NCI-H2107 treated with DMSO at 0.1 percent for 48 hours (cell line): Measurements from ENCODE around the gene TSNAXIP1.
"Not testable (repeated sequence)": the region's sequence is repeated elsewhere in the genome, so short reads cannot be mapped to it uniquely, and the experiment has no call there.

ENCODE experiments used
- DNase-seq: peaks from one replicate; lab custom pipeline; 2025; ENCODE audit not compliant: unreplicated experiment; lab: John Stamatoyannopoulos, UW

The TSNAXIP1 gene

DNA sequence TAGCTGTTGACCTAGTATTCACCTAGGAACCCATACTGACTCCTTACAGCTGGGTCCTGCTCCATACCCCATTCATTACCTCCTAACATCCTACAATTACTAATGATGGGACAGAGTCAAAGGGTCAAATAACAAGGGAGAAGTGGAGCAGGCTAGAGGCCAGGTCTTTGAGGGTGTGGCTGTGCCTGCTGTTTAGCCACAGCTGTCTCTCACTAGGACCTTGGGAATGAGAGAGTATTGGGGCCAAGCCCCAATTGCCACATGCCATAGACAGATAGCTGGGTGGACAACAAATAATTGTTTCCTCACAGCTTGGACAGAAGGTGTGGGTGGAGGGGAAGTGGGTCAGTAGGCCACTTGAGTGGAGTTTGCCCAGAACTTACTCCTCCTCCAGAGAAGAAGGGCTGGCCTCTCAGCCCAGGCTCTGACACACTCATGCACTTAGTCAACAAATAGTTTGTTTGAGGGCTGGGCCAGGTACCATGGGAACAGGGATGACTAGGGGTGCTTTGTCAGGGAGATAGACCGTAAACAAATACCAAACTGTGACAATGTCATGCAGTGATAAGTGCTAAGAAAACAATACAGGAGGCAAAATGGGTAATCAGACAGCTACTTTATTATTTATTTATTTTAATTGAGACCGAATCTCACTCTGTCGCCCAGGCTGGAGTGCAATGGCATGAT lies 51.0 kb downstream of the TSNAXIP1 start:
- no peak for DNase-seq

DNA sequence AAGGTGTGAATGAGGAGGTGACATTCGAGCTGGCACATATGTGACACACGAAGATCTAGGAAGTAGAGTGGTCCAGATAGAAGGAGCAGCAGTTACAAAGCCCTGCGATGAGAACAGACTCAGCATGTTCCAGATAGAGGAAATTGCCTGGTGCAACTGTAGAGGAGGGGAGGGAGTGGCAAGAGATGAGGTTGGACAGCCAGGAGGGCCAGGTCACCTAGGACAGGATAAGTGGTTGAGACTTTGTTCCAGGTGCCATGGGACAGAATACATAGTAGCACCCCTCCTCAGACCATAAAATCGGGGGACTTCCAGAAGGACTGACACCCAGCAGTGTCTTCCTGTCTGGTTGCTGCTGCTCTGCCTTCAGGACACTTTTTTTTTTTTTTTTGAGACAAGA lies 51.8 kb downstream of the TSNAXIP1 start:
- no peak for DNase-seq

DNA sequence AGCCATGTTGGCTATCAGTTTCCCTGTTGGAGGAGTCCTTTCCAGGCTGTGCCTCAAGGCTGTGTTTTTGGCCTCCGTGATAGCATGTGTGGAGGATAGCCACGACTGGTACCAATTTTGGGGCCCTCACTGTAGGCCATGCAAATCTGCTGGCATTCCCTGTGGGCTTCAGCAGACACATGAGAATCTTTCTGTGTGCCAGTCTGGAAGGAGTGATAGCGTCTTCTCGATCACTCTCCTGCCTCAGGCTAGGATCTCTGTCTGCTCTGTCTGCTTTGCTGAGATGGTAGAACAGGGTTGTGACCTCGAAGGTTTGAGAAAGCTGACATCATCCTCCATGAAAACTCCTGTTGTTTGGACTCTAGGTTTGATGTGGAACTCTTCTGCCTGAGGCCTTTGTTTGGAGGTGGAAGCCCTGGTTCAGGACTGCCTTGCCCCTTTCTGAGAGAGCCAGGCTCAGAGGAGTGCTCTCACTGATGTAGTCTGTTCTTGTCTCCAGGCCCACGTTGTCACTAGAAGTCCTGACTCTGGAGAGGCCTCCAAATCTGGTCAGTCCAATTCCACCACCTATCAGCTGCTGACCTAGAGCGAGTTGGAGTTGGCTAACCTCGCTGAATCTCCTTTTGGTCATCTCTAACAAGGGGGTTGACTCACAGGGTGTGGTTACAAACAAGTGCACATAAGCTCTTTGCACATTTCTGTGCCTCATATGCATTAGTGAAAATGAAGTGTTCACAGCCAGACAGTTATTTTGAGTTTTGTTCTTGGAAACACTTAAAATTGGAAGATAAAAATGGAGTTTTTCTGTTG lies 54.1 kb downstream of the TSNAXIP1 start:
- no peak for DNase-seq

- DNase-seq, result no peak
These were observed 55.2 kb downstream of the TSNAXIP1 start for GRCh38 chr16:67861877-67862276.

- DNase-seq, result no peak
These were observed 56.2 kb downstream of the TSNAXIP1 start for GRCh38 chr16:67862623-67863583.

DNA sequence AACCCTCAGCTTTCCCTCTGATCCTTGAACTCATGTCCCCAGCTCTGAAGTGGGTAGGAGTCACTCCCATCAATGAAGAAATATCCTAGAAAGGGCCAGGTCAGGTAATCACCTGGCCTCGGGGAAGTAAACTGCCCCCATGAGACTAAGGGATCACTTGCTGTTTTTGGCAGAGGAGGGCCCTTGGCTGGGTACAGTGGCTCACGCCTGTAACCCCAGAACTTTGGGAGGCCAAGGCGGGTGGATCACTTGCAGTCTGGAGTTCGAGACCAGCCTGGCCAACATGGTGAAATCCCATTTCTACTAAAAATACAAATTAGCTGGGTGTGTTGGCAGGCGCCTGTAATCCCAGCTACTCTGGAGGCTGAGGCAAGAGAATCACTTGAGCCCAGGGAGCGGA lies 57.4 kb downstream of the TSNAXIP1 start:
- not testable (repeated sequence) for DNase-seq

DNA sequence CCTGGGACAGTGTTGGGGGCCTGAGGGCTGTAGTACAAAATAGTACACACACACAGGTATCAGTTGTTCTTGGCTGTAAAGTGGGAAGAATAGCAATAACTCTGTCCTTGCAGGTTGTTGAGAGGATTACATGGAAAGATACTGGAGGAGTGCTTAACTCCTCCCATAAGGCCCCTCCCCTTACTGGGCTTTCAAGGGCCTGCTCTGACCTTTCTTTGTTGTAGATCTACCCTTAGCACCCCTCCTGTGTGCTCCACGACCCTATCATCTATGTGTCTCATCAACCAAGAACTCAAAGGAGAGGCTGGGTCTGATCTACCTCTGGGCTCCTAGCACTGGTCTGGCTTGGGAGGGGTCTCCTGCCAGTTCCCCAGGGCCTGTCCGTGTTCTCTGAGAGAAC lies 57.9 kb downstream of the TSNAXIP1 start:
- DNase-seq, result no peak

- no peak for DNase-seq
These were observed 58.6 kb downstream of the TSNAXIP1 start for GRCh38 chr16:67865318-67865717.

DNA sequence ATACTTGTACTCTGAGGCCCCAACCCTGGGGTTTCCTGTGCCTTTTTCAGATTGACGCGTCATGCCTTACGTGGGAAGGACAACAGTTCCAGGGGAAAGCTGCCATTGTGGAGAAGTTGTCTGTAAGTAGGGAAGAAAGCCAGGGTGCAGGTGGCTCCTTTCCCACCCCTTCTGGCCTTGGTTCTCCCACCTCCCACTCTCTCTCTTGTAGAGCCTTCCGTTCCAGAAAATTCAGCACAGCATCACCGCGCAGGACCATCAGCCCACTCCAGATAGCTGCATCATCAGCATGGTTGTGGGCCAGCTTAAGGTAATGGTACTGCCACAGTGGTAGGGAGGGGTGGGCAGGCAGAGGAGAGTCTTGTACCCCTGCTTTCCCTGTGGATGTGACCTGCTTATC lies 61.6 kb downstream of the TSNAXIP1 start:
- no peak for DNase-seq

DNA sequence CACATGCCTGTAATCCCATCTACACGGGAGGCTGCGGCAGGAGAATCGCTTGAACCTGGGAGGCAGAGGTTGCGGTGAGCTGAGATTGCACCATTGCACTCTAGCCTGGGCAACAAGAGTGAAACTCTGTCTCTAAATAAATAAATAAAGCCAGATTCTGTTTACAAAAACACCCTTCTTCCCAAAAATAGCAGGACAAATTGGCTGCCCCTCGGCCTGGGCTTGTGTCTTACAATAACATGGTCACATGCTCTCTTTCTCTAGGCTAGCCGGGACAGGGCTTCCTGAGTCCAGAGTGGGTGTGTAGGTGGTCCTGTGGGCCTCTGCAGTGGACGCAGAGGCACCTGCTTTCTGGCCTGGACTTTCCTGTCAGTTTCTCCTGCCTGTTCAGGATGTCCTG lies 63.0 kb downstream of the TSNAXIP1 start:
- DNase-seq, result no peak

GRCh38 chr16:67871256-67871655 lies 64.6 kb downstream of the TSNAXIP1 start:
- DNase-seq, result no peak

GRCh38 chr16:67872131-67872630 lies 65.5 kb downstream of the TSNAXIP1 start:
- DNase-seq, result no peak

DNA sequence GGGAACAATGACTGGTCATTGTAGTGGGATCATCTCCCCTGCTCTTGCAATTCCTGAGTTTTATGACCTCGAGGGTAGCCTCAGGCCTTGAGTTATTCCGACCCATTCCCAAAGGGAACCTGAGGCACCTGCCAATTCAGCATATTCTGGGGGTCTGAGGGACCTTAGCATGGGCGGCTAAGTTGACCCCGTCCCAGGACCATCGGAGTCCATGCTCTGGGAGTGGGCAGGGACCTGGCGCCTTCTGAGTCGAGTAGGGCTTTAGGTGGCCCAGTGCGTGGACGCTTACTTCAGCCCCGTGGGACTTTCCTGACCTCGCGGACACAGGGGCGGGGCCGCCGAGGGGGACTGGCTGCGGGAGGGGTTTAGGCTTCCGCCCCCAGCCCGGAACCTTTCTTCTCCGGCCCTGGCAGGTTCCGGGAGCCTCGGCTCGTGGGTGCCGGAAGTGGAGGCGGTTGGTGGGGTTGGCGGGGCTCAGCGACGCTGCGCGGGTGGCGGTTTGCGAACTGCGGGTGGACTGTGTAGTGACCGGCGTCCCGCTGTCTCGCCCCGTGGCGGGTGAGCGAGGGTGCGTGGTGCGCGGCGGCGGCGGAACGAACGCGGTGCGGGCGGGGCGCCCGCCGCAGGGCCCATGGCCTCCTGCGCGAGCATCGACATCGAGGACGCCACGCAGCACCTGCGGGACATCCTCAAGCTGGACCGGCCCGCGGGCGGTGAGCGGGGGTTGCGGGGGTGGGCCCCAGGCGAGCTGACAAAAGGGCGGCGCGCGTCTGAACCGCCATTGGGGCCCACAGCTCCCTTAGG lies 66.1 kb downstream of the TSNAXIP1 start, which contains the start of gene EDC4:
TSS of gene EDC4 (plus strand) at position 422 of the 804 bp plus-strand sequence. CDS start at position 632, 210 bp downstream.
- DNase-seq, result peak; percentile 18

DNA sequence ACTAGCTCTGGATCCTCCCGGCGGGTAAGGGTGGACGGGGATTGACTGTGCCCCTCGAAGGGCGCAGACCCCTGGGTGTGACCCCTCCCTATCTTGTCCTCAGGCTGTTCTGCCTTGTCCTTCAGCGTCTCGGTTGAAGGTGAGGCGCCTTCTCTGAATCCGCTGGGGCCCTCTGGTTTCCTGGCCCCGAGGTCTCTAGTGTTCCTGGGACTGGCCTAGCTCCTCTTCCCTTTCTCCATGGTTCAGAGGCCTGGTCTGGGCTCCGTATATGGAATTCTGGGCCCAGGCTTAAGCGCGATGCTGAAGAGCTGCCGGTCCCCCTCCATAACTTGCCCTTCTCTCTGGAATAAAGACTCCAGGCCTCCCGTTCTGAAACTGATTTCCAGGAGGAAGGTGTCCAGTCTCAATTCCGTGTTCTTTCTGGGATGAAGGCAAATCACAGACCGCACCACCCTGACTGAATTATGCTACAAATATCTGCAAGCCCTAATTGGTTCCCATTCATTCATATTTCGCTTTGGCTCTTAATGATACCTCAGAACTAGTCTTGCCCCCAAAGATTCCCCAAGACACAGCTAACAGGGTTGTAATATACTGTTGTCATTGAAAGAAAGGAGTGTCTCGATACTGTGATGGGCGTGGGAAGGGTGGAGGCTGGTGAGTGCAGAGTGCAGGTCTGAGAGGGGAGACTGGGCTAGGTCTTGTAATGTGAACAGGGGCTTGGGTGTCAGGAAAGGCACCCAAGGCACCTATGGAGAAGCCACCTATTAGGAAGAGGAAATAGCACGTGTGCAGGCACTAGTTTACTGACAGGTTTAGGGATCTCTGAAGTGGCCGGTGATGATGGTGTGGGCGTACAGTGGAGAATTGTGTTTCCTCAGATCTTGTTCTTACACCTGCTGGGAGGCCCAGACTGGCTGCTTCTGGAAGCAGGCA lies 67.0 kb downstream of the TSNAXIP1 start:
- DNase-seq, result no peak

GRCh38 chr16:67874372-67874771 lies 67.7 kb downstream of the TSNAXIP1 start:
- no peak for DNase-seq

GRCh38 chr16:67877064-67877463 lies 70.4 kb downstream of the TSNAXIP1 start:
- no peak for DNase-seq
